ENCODE results near the gene GSPT2.
"Not testable (repeated sequence)": the region's sequence is repeated elsewhere in the genome, so short reads cannot be mapped to it uniquely, and the experiment has no call there.

GSPT2 gene

DNA sequence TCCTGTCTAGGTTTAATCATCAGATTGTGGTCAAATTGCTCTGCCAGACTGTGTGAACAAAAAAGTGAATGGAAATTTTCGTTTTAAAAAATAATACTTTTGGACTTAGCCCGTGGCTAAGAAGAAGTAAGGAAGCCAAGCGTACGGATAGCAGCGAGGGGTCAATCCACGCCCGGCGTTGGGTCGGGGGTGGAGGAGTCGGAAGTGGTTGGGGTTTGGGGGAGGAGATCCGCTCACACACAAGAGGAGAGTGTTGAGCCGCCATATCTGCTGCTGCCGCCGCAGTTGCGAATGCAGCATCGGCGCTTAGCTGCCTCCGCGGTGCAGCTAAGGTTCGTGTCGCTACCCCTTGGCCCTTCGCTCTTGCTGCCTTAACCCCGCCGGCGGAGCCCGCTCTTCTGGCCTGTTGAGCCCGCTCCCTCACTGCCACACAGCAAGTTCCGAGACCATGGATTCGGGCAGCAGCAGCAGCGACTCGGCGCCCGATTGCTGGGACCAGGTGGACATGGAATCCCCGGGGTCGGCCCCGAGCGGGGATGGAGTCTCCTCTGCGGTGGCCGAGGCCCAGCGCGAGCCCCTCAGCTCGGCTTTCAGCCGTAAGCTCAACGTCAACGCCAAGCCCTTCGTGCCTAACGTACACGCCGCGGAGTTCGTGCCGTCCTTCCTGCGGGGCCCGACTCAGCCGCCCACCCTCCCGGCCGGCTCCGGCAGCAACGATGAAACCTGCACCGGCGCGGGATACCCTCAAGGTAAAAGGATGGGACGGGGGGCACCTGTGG is at the start of gene GSPT2:
Gene GSPT2 (plus strand): TSS at position 264 of the 779 bp plus-strand sequence. CDS start 185 bp downstream, at position 449.
- peak; percentile 22 to 59 for DNase-seq

GRCh38 chrX:51694254-51694653 is 49.0 kb upstream of the GSPT2 start:
- no peak for DNase-seq

GRCh38 chrX:51697397-51697796 is 45.8 kb upstream of the GSPT2 start:
- no peak for DNase-seq

DNA sequence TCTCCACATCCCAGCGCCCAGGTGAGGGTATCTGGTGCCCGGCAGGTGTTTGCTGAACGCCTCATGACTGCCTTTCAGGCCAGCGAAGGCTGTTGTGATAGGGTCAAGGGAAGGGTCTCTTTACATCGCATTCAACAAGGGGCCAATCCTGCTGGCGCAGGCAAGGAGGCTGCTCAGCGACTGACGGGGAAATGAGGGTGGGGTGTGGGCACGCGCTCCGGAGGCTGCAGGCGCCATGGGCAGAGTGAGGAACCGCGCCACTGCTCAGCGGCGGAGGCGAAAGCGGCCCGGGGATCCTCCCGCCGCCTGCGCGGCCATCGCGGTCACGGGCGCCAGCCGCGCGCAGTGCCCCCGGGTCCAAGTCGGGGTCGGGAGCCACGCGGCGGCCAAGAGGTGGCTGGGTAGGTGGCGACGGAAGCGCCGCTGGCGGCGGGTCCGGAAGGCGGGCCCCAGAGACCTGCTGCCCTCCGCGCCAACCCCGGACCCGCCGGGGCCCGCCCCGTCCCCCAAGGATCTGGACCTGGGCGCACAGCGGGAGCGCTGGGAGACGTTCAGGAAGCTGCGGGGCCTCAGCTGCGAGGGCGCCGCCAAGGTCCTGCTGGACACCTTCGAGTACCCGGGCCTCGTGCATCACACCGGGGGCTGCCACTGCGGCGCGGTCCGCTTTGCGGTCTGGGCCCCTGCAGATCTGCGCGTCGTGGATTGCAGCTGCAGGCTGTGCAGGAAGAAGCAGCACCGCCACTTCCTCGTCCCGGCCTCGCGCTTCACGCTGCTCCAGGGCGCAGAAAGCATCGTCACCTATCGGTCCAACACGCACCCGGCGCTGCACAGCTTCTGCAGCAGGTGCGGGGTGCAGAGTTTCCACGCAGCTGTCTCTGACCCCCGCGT is 32.7 kb upstream of the GSPT2 start, which contains the start of gene CENPVL1:
Gene CENPVL1 (plus strand): TSS at position 236 of the 888 bp plus-strand sequence. CDS start 0 bp downstream, at position 236.
- DNase-seq: not testable (repeated sequence)

GRCh38 chrX:51712943-51713647 is 30.1 kb upstream of the GSPT2 start:
- not testable (repeated sequence) for DNase-seq

DNA sequence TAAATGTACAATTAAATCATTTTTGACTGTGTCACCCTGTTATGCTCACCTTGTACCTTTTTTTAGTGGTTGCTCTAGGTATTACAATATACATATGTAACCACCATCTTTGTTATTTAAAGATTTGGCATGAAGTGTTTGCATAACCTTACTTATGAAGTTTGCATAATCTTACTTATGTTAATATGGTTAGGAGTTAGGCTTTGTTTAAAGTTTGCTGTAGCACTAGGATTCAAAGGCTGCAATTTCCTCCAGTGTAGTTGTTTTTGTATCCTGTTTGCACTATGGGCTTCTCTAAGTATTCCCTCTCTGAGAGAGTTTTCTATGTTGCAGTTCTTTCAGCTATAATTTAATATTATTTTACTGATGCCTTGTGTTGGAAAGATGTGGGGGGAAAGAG is 15.0 kb upstream of the GSPT2 start:
- DNase-seq: no peak

GRCh38 chrX:51737091-51737490 is 6.2 kb upstream of the GSPT2 start:
- no peak for DNase-seq

GRCh38 chrX:51742586-51742985 is 656 bp upstream of the GSPT2 start:
- no peak for DNase-seq

GRCh38 chrX:51747671-51748070 is 4.4 kb downstream of the GSPT2 start:
- no peak for DNase-seq

- DNase-seq: peak; percentile 15 to 64
Measured at GRCh38 chrX:51759055-51759839, 16.0 kb downstream of the GSPT2 start.

DNA sequence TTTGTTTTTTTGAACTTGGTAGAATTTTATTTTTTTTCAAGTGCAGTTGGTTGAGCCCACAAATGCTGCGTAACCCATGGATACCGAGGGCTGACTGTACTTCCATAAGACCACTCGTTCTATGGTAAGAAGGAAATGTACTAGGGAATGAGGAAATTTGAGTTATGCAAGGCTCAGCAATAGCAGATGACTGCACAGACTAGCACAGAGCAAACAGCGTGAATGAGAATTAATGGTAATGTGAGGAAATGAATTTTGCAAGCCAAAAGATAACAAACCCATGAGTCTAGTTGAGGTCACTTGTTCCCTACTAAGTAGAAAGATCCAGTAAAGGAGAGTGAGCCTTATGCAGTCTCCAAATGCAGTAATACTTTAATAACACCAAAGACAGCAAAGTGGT is 17.4 kb downstream of the GSPT2 start:
- DNase-seq: no peak

DNA sequence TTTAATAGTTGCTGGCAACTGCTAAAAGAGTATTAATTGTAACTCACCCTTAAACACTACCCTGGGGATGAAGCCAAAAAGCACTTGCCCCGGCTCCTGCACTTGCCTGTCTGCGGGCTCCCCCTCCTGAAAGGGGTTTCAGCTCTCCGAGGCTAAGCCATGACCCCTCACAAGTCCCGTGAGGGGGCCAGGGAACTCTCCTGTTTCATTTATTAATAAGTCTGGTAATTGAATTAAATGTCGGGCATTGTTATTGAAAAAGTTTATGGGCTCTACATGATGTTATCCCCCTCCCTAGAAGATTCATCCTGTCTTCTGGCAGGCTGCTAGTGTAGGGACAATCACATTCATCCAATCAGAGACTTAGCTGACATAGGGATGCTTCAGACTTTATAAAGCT is 23.3 kb downstream of the GSPT2 start:
- no peak for DNase-seq

- no peak for DNase-seq
Measured at GRCh38 chrX:51776851-51777250, 33.6 kb downstream of the GSPT2 start.

DNA sequence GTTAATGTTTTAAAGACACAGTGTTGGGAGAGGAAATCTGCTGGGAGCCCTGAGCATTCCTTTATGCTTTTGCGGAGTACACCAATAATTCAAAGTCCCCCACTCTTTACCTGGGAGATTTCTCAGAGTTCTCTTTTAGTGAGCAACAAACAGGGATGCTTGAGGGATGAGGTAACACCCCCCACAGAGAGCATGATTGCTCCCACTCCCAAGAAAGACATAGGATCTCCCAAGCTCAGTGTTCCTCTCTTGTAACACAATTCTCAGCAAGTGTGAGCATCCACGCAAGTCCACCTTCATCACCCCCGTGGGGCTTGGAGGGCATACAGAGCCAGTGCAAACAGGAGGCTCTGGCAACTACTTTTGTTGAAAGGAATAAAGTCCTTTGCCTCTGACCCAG is 36.1 kb downstream of the GSPT2 start:
- DNase-seq: no peak

- no peak for DNase-seq
Measured at GRCh38 chrX:51795136-51795535, 51.9 kb downstream of the GSPT2 start.
